ENCODE results near the gene RADIL. TPM values are rescaled to one million over a fixed set of nuclear protein-coding genes. Genes with fewer than 3 reads are reported as not detected.

Gene RADIL
- total RNA-seq, 3 donors from 2014 or later: 0.08 to 0.32 (median 0.23) TPM

- Mint-ChIP-seq H3K27me3 (ENCODE audit: low read depth) (no peaks in the 10 kb centered on the region), H3K36me3 (ENCODE audit: insufficient read depth) (peaks cover 10% of the 10 kb centered on the region), H3K9me3 (no peaks in the 10 kb centered on the region), H3K4me3 (no peak overlapping the region), H3K4me1 (ENCODE audit: low read depth) (peaks cover 4% of the 10 kb centered on the region)
- DNase-seq: no peak
- no peak for ATAC-seq
Observed at GRCh38 chr7:4787541-4787940, 96.0 kb downstream of the RADIL start.

- H3K9me3 Mint-ChIP-seq: no peaks in the 10 kb centered on the region
- ATAC-seq (no peak), DNase-seq (no peak)
- H3K27me3 Mint-ChIP-seq (ENCODE audit: low read depth): no peaks in the 10 kb centered on the region
- H3K36me3 Mint-ChIP-seq (ENCODE audit: insufficient read depth): peaks cover 13% of the 10 kb centered on the region
- H3K4me1 Mint-ChIP-seq (ENCODE audit: low read depth): no peaks in the 10 kb centered on the region
- H3K4me3 Mint-ChIP-seq: no peak overlapping the region
Observed at GRCh38 chr7:4786015-4786414, 97.5 kb downstream of the RADIL start.

- Mint-ChIP-seq H3K36me3 (ENCODE audit: insufficient read depth) (peaks cover 13% of the 10 kb centered on the region), H3K4me3 (no peak overlapping the region), H3K9me3 (no peaks in the 10 kb centered on the region), H3K27me3 (ENCODE audit: low read depth) (no peaks in the 10 kb centered on the region), H3K4me1 (ENCODE audit: low read depth) (peaks cover 2% of the 10 kb centered on the region)
- no peak for DNase-seq
- no peak for ATAC-seq
Observed at GRCh38 chr7:4785371-4785770, 98.1 kb downstream of the RADIL start.

- Mint-ChIP-seq H3K9me3 (no peaks in the 10 kb centered on the region), H3K27me3 (ENCODE audit: low read depth) (no peaks in the 10 kb centered on the region), H3K36me3 (ENCODE audit: insufficient read depth) (peaks cover 9% of the 10 kb centered on the region), H3K4me1 (ENCODE audit: low read depth) (peaks cover 2% of the 10 kb centered on the region), H3K4me3 (no peak overlapping the region)
- ATAC-seq (no peak), DNase-seq (no peak)
Observed at GRCh38 chr7:4784799-4785198, 98.7 kb downstream of the RADIL start.

- Mint-ChIP-seq H3K9me3 (no peaks in the 10 kb centered on the region), H3K4me3 (no peak overlapping the region), H3K27me3 (ENCODE audit: low read depth) (no peaks in the 10 kb centered on the region), H3K4me1 (ENCODE audit: low read depth) (peaks cover 3% of the 10 kb centered on the region), H3K36me3 (ENCODE audit: insufficient read depth) (peaks cover 9% of the 10 kb centered on the region)
- no peak for ATAC-seq
- no peak for DNase-seq
Observed at GRCh38 chr7:4783762-4784351, 99.7 kb downstream of the RADIL start.

- H3K36me3 Mint-ChIP-seq (ENCODE audit: insufficient read depth): peaks cover 11% of the 10 kb centered on the region
- no peak for ATAC-seq
- DNase-seq: no peak
- H3K9me3 Mint-ChIP-seq: no peaks in the 10 kb centered on the region
- H3K4me3 Mint-ChIP-seq: no peak overlapping the region
- no peaks in the 10 kb centered on the region for H3K27me3 Mint-ChIP-seq (ENCODE audit: low read depth)
- peaks cover 6% of the 10 kb centered on the region for H3K4me1 Mint-ChIP-seq (ENCODE audit: low read depth)
Observed at GRCh38 chr7:4783292-4783652, 100.2 kb downstream of the RADIL start.

GRCh38 chr7:4782333-4783291, 100.9 kb downstream of the RADIL start:
- no peak for DNase-seq
- no peaks in the 10 kb centered on the region for H3K9me3 Mint-ChIP-seq
- no peak for ATAC-seq
- no peaks in the 10 kb centered on the region for H3K27me3 Mint-ChIP-seq (ENCODE audit: low read depth)
- no peak overlapping the region for H3K4me3 Mint-ChIP-seq
- H3K4me1 Mint-ChIP-seq (ENCODE audit: low read depth): peaks cover 12% of the 10 kb centered on the region
- peaks cover 14% of the 10 kb centered on the region for H3K36me3 Mint-ChIP-seq (ENCODE audit: insufficient read depth)

GRCh38 chr7:4781366-4782069, 102.0 kb downstream of the RADIL start:
- H3K9me3 Mint-ChIP-seq: no peaks in the 10 kb centered on the region
- peaks cover 14% of the 10 kb centered on the region for H3K36me3 Mint-ChIP-seq (ENCODE audit: insufficient read depth)
- ATAC-seq (no peak), DNase-seq (no peak)
- peaks cover 20% of the 10 kb centered on the region for H3K4me1 Mint-ChIP-seq (ENCODE audit: low read depth)
- H3K4me3 Mint-ChIP-seq: no peak overlapping the region
- no peaks in the 10 kb centered on the region for H3K27me3 Mint-ChIP-seq (ENCODE audit: low read depth)

- no peaks in the 10 kb centered on the region for H3K9me3 Mint-ChIP-seq
- ATAC-seq: no peak
- H3K27me3 Mint-ChIP-seq (ENCODE audit: low read depth): no peaks in the 10 kb centered on the region
- peaks cover 16% of the 10 kb centered on the region for H3K36me3 Mint-ChIP-seq (ENCODE audit: insufficient read depth)
- H3K4me3 Mint-ChIP-seq: no peak overlapping the region
- no peak for DNase-seq
- H3K4me1 Mint-ChIP-seq (ENCODE audit: low read depth): peaks cover 39% of the 10 kb centered on the region
Observed at GRCh38 chr7:4779118-4779517, 104.4 kb downstream of the RADIL start.

GRCh38 chr7:4775848-4776623, 107.5 kb downstream of the RADIL start:
- H3K4me1 Mint-ChIP-seq (ENCODE audit: low read depth): peaks cover 41% of the 10 kb centered on the region
- H3K36me3 Mint-ChIP-seq (ENCODE audit: insufficient read depth): peaks cover 9% of the 10 kb centered on the region
- no peaks in the 10 kb centered on the region for H3K9me3 Mint-ChIP-seq
- DNase-seq (peak; percentile 32), ATAC-seq (peak; percentile 32 to 37)
- H3K27me3 Mint-ChIP-seq (ENCODE audit: low read depth): no peaks in the 10 kb centered on the region
- peak overlapping the region; percentile 98 for H3K4me3 Mint-ChIP-seq

GRCh38 chr7:4775250-4775847, 108.2 kb downstream of the RADIL start, which contains the start of gene AP5Z1:
AP5Z1 (plus strand) TSS chr7:4775623; CDS start chr7:4775716, 93 bp downstream.
- H3K9me3 Mint-ChIP-seq: no peaks in the 10 kb centered on the region
- peak; percentile 92 for ATAC-seq
- no peaks in the 10 kb centered on the region for H3K27me3 Mint-ChIP-seq (ENCODE audit: low read depth)
- peaks cover 41% of the 10 kb centered on the region for H3K4me1 Mint-ChIP-seq (ENCODE audit: low read depth)
- H3K4me3 Mint-ChIP-seq: peak within 1 kb of the TSS; percentile 98
- H3K36me3 Mint-ChIP-seq (ENCODE audit: insufficient read depth): peaks cover 11% of the 10 kb centered on the region
- peak; percentile 91 for DNase-seq

- Mint-ChIP-seq H3K4me3 (peak overlapping the region; percentile 98), H3K4me1 (ENCODE audit: low read depth) (peaks cover 41% of the 10 kb centered on the region), H3K9me3 (no peaks in the 10 kb centered on the region), H3K27me3 (ENCODE audit: low read depth) (no peaks in the 10 kb centered on the region), H3K36me3 (ENCODE audit: insufficient read depth) (peaks cover 11% of the 10 kb centered on the region)
- no peak for DNase-seq
- ATAC-seq: peak; percentile 8 to 9
Observed at GRCh38 chr7:4774658-4775249, 108.8 kb downstream of the RADIL start.

GRCh38 chr7:4774007-4774406, 109.5 kb downstream of the RADIL start:
- Mint-ChIP-seq H3K36me3 (ENCODE audit: insufficient read depth) (peaks cover 11% of the 10 kb centered on the region), H3K4me1 (ENCODE audit: low read depth) (peaks cover 40% of the 10 kb centered on the region), H3K9me3 (no peaks in the 10 kb centered on the region), H3K27me3 (ENCODE audit: low read depth) (no peaks in the 10 kb centered on the region), H3K4me3 (peak overlapping the region; percentile 98)
- no peak for DNase-seq
- no peak for ATAC-seq
